HG03520 (cell line): Measurements from ENCODE around the gene MAGI2.

ENCODE experiments used
- ATAC-seq: cut with Tn5 transposase; IDR thresholded peaks from one replicate; pipeline ENCODE4 v1.9.1; 2021; ENCODE audit warnings: mild to moderate bottlenecking, moderate library complexity; ENCODE audit not compliant: unreplicated experiment

MAGI2 gene

GRCh38 chr7:78448911-78449310, 1004.6 kb downstream of the MAGI2 start:
- no peak for ATAC-seq

- no peak for ATAC-seq
These were observed 1009.2 kb downstream of the MAGI2 start for GRCh38 chr7:78444267-78444666.

- ATAC-seq: no peak
These were observed 1009.7 kb downstream of the MAGI2 start for GRCh38 chr7:78443811-78444210.

- no peak for ATAC-seq
These were observed 1011.7 kb downstream of the MAGI2 start for GRCh38 chr7:78441737-78442136.

- no peak for ATAC-seq
These were observed 1015.0 kb downstream of the MAGI2 start for GRCh38 chr7:78438433-78438832.

- ATAC-seq: no peak
These were observed 1016.3 kb downstream of the MAGI2 start for GRCh38 chr7:78437118-78437517.

- ATAC-seq: no peak
These were observed 1018.1 kb downstream of the MAGI2 start for GRCh38 chr7:78435355-78435754.

GRCh38 chr7:78434281-78434680, 1019.2 kb downstream of the MAGI2 start:
- ATAC-seq: no peak

- no peak for ATAC-seq
These were observed 1020.0 kb downstream of the MAGI2 start for GRCh38 chr7:78433421-78433820.

- no peak for ATAC-seq
These were observed 1023.6 kb downstream of the MAGI2 start for GRCh38 chr7:78429878-78430277.

- peak; percentile 62 for ATAC-seq
These were observed 1026.3 kb downstream of the MAGI2 start for GRCh38 chr7:78427209-78427608.

GRCh38 chr7:78420001-78420400, 1033.5 kb downstream of the MAGI2 start:
- ATAC-seq: no peak

- ATAC-seq: no peak
These were observed 1036.2 kb downstream of the MAGI2 start for GRCh38 chr7:78417180-78417853.

GRCh38 chr7:78413568-78413967, 1039.9 kb downstream of the MAGI2 start:
- ATAC-seq: no peak

- no peak for ATAC-seq
These were observed 1041.1 kb downstream of the MAGI2 start for GRCh38 chr7:78412216-78412858.

- no peak for ATAC-seq
These were observed 1046.4 kb downstream of the MAGI2 start for GRCh38 chr7:78407031-78407430.

- ATAC-seq: no peak
These were observed 1046.9 kb downstream of the MAGI2 start for GRCh38 chr7:78406531-78406930.

- no peak for ATAC-seq
These were observed 1051.4 kb downstream of the MAGI2 start for GRCh38 chr7:78402096-78402495.

- no peak for ATAC-seq
These were observed 1053.4 kb downstream of the MAGI2 start for GRCh38 chr7:78400038-78400437.

GRCh38 chr7:78399033-78399769, 1054.3 kb downstream of the MAGI2 start:
- no peak for ATAC-seq

- ATAC-seq: no peak
These were observed 1054.9 kb downstream of the MAGI2 start for GRCh38 chr7:78398576-78398975.

GRCh38 chr7:78398081-78398480, 1055.4 kb downstream of the MAGI2 start:
- ATAC-seq: no peak
